ENCODE data around the gene WFDC10B. TPM values are rescaled to one million over a fixed set of nuclear protein-coding genes. Genes with fewer than 3 reads are reported as not detected.
"Not testable (repeated sequence)": the region's sequence is repeated elsewhere in the genome, so short reads cannot be mapped to it uniquely, and the experiment has no call there.

WFDC10B gene
- total RNA-seq, 1 donor: not detected

DNA sequence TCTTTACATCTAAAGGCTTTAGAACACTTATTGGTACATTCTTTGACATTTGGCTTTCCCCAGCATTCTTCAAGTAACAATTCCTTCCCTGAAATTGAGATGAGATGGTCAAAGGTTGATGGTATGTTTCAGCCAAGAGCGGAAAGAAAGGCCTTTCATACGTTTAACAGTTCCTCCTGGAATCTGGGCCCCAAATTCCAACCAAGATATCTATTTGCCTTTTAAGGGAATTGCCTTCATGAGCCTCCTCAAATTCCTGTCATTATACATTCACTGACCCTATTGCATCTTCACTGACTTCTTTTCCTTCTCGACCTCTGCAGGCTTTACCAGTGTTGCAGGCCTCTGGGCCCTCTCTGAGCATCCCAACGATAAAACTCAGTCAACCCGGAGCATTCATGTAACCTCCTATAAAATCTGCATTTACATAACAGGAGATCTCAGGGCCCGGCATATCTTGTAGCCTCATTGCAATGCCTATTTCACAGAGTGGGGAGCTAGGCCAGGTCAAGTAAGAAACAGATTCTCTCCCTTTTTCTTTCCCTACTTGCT, 55.4 kb downstream of the WFDC10B start:
- H3K4me3 ChIP-seq (ENCODE audit: low read depth, low read length): no peak overlapping the region
- TF ChIP-seq, protein P1, sequence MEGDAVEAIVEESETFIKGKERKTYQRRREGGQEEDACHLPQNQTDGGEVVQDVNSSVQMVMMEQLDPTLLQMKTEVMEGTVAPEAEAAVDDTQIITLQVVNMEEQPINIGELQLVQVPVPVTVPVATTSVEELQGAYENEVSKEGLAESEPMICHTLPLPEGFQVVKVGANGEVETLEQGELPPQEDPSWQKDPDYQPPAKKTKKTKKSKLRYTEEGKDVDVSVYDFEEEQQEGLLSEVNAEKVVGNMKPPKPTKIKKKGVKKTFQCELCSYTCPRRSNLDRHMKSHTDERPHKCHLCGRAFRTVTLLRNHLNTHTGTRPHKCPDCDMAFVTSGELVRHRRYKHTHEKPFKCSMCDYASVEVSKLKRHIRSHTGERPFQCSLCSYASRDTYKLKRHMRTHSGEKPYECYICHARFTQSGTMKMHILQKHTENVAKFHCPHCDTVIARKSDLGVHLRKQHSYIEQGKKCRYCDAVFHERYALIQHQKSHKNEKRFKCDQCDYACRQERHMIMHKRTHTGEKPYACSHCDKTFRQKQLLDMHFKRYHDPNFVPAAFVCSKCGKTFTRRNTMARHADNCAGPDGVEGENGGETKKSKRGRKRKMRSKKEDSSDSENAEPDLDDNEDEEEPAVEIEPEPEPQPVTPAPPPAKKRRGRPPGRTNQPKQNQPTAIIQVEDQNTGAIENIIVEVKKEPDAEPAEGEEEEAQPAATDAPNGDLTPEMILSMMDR (IDR thresholded peaks at IDR 0.05; ENCODE audit: insufficient read depth, low read length): no peak
- no peak for DNase-seq (ENCODE audit: low read depth)

DNA sequence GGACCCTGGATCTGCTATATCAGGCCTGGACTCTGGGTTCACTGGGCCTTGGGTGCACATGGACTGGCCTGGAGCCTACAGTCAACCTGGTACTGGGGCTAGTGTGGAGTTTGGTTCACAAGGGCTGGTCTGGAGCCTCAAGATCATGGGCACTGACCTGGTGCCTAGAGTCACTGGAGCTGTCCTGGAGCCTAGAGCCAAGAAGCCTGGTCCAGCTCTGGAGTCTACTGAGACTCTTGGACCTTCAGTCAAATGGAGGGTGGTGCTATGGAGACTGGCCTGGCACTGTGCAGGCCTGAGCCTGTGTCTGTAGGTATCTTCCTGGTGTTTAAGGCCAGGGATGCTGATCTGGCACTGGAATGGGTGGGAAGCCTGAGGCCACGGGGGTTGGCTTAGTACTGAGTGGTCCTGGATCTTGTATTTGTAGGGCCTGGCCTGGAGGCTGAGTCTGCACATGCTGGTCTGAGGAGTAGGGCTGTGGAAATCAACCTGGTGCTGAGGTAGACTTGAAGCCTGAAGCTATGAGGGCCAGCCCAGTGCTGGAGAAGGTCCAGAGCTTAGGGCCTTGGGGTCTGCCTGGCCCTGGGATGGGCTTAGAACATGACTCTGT, 57.3 kb downstream of the WFDC10B start:
- DNase-seq (ENCODE audit: low read depth): no peak
- TF ChIP-seq, protein P1 (IDR thresholded peaks at IDR 0.05; ENCODE audit: insufficient read depth, low read length): no peak
- H3K4me3 ChIP-seq (ENCODE audit: low read depth, low read length): no peak overlapping the region

DNA sequence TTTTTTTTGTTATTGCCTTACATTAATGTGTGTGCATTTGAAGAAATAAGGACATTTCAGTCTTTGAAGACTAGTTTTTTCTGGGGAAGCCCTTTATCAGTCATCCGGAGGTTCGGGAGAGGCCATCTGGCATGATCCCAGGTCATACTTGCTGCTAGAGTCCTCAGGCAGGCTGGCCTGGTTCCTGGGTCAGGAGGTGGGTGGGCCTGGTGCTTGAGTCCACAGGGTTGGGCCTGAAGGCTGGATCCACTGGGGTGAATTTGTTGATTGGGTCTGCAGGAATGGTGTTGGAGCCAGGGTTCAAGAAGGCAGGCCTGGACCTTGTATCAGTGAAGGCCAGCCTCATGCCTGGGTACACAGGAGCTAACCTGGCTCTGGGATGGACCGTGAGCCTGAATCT, 57.9 kb downstream of the WFDC10B start:
- no peak overlapping the region for H3K4me3 ChIP-seq (ENCODE audit: low read depth, low read length)
- TF ChIP-seq, protein P1 (IDR thresholded peaks at IDR 0.05; ENCODE audit: insufficient read depth, low read length): no peak
- DNase-seq (ENCODE audit: low read depth): no peak

DNA sequence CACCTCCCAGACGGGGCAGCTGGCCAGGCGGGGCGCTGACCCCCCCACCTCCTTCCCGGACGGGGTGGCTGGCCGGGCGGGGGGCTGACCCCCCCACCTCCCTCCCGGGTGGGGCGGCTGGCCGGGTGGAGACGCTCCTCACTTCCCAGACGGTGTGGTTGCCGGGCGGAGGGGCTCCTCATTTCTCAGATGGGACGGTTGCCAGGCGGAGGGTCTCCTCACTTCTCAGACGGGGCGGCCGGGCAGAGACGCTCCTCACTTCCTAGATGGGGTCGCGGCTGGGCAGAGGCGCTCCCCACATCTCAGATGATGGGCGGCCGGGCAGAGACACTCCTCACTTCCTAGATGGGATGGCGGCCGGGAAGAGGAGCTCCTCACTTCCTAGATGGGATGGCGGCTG, 59.0 kb downstream of the WFDC10B start:
- H3K4me3 ChIP-seq (ENCODE audit: low read depth, low read length); DNase-seq (ENCODE audit: low read depth): not testable (repeated sequence)

DNA sequence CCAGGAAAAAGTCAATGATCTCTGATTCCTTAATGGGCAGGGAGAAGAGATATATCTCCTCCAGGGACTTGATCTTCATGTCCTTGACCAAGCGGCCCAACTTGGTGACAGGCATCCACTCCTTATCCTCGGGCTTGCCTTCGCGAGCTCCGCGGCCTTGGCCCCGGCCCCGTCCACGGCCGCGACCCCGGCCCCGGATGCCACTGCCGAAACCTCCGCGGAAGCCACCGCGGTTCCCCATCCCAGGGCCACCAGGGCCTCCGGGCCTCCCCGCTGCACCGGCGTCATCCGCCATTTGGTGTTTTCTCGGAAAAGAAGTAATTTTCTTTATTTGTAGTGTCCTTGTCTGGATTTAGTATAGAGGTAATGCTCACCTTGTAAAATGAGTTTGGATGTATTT, 63.7 kb downstream of the WFDC10B start:
- DNase-seq (ENCODE audit: low read depth); H3K4me3 ChIP-seq (ENCODE audit: low read depth, low read length): not testable (repeated sequence)

DNA sequence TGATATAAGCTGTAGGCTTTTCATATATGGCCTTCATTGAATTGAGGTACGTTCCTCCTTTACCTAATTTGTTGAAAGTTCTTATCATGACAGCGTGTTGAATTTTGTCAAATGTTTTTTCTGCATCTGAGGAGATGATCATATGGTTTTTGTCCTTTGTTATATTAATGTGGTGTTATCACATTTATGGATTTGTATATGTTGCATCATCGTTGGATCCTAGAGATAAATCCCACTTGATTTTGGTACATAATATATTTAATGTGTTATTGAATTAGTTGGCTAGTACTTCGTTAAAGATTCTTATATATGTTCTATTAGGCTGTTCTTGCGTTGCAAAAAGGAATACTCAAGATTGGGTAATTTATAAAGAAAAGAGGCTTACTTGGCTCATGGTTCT, 65.1 kb downstream of the WFDC10B start:
- no peak overlapping the region for H3K4me3 ChIP-seq (ENCODE audit: low read depth, low read length)
- TF ChIP-seq, protein P1 (IDR thresholded peaks at IDR 0.05; ENCODE audit: insufficient read depth, low read length): no peak
- no peak for DNase-seq (ENCODE audit: low read depth)

DNA sequence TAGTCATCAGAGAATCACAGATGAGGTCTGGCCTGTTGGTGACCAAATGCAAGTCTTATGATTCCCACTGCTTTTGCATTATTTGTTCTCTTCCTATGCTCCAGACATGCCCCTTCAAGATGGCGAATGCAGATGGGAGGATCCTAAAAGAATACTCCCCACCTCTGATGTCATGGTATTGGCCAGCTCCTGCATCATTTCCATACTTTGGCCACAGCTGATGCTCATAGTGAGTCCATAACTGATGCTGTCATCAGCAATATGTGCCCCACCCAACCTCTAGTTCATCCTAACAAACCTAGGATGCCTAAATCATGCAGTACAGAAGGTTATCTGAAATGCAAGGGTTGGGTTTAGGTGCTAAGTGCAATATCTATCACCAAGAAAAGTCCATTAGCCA, 68.3 kb downstream of the WFDC10B start:
- no peak for DNase-seq (ENCODE audit: low read depth)
- H3K4me3 ChIP-seq (ENCODE audit: low read depth, low read length): no peak overlapping the region
- TF ChIP-seq, protein P1 (IDR thresholded peaks at IDR 0.05; ENCODE audit: insufficient read depth, low read length): no peak

Small RNAs within 50 kb of the gene (small RNA-seq; reads per million reads assigned to genes)
- gene MIR3617 (0.57 reads per million), gene SPINT5P (not detected)

Other genes with a start within 250 kb of the WFDC10B start
- not detected in 2 replicates for gene WFDC2, start 235.3 kb downstream of the WFDC10B start, total RNA-seq (ENCODE audit: low replicate concordance)
- gene SPINT3, start 189.4 kb downstream of the WFDC10B start, total RNA-seq (ENCODE audit: low replicate concordance): not detected in 2 replicates
- gene WFDC6, start 165.5 kb downstream of the WFDC10B start, total RNA-seq (ENCODE audit: low replicate concordance): not detected in 2 replicates
- not detected in 2 replicates for gene EPPIN, start 157.6 kb downstream of the WFDC10B start, total RNA-seq (ENCODE audit: low replicate concordance)
- not detected in 2 replicates for gene WFDC8, start 125.7 kb downstream of the WFDC10B start, total RNA-seq (ENCODE audit: low replicate concordance)
- gene WFDC10A, start 75.3 kb downstream of the WFDC10B start, total RNA-seq (ENCODE audit: low replicate concordance): not detected in 2 replicates
- gene WFDC9, start 73.7 kb downstream of the WFDC10B start, total RNA-seq (ENCODE audit: low replicate concordance): not detected in 2 replicates
- not detected in 2 replicates for gene WFDC11, start 34.8 kb downstream of the WFDC10B start, total RNA-seq (ENCODE audit: low replicate concordance)
- gene WFDC13, start 3.0 kb downstream of the WFDC10B start, total RNA-seq (ENCODE audit: low replicate concordance): not detected in 2 replicates
- gene SPINT4, start 17.3 kb upstream of the WFDC10B start, total RNA-seq (ENCODE audit: low replicate concordance): not detected in 2 replicates
- gene WFDC3, start 86.9 kb upstream of the WFDC10B start, total RNA-seq (ENCODE audit: low replicate concordance): 0.18 TPM in 1 of 2 replicates, not detected in the other
- gene DNTTIP1, start 86.9 kb upstream of the WFDC10B start, total RNA-seq (ENCODE audit: low replicate concordance): 17.4 and 26.4 TPM in 2 replicates
- gene UBE2C, start 107.6 kb upstream of the WFDC10B start, total RNA-seq (ENCODE audit: low replicate concordance): 0.49 and 53.3 TPM in 2 replicates
- gene TNNC2, start 122.3 kb upstream of the WFDC10B start, total RNA-seq (ENCODE audit: low replicate concordance): 0.45 and 1.8 TPM in 2 replicates
- 88.8 and 90.7 TPM in 2 replicates for gene SNX21, start 128.8 kb upstream of the WFDC10B start, total RNA-seq (ENCODE audit: low replicate concordance)
- gene ACOT8, start 152.4 kb upstream of the WFDC10B start, total RNA-seq (ENCODE audit: low replicate concordance): 17.7 and 25.8 TPM in 2 replicates
- 1.9 and 4.3 TPM in 2 replicates for gene ZSWIM3, start 152.6 kb upstream of the WFDC10B start, total RNA-seq (ENCODE audit: low replicate concordance)
- 4.0 and 15.1 TPM in 2 replicates for gene ZSWIM1, start 176.2 kb upstream of the WFDC10B start, total RNA-seq (ENCODE audit: low replicate concordance)
- gene SPATA25, start 182.6 kb upstream of the WFDC10B start, total RNA-seq (ENCODE audit: low replicate concordance): 2.1 and 9.6 TPM in 2 replicates
- 6.8 and 7.0 TPM in 2 replicates for gene NEURL2, start 186.2 kb upstream of the WFDC10B start, total RNA-seq (ENCODE audit: low replicate concordance)
- 56.2 and 166 TPM in 2 replicates for gene CTSA, start 186.3 kb upstream of the WFDC10B start, total RNA-seq (ENCODE audit: low replicate concordance)
- 66.9 and 107 TPM in 2 replicates for gene PLTP, start 207.1 kb upstream of the WFDC10B start, total RNA-seq (ENCODE audit: low replicate concordance)
- 12.1 and 15.9 TPM in 2 replicates for gene PCIF1, start 229.7 kb upstream of the WFDC10B start, total RNA-seq (ENCODE audit: low replicate concordance)

Data from fibroblast of the aortic adventitia (primary cell).